ENCODE measurements around the gene MTHFS.
A peak's percentile ranks its signal among the peaks of the same experiment; 100 is the strongest.
"Not testable (repeated sequence)": the region's sequence is repeated elsewhere in the genome, so short reads cannot be mapped to it uniquely, and the experiment has no call there.

Gene MTHFS

DNA sequence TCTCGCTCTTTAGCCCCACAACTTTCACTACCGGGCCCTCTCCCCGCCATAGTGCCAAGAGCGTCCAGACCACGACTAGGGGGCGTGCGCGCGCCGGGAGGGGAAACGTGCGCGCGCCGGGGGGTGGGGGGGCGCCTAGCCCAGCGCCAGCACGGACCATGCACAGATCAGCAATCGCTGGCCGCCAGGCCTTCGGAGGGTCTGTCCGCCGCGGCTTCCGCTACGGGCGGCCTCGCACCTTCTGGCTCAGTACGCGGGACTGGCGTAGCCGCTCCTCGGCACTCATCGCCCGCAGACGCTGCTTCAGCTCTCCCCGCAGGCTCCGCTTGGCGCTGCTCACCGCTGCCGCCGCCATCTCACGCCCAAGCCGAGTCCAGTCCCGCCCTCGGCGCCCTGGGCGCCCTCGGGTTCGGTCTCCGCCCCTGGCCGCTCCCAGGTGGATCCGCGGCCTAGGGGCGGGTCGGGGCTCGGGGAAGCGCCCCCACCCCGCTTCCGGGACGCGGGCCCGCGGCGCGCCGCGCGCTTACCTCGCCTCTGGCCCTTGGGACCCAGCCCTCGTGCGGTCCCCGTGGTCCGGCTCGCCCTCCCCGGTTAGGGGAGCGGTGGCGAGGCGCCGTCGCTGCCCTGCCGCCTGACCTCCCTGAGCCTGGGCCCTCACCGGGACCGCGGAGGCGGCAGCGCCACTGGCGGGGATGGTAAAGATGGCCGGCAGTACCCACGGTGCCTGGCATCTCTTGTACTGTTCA lies at the start of gene MTHFS:
MTHFS (minus strand) TSS at position 381 of the 746 bp plus-strand sequence; CDS start at position 355, 26 bp downstream.
- DNase-seq = peak; percentile 66

DNA sequence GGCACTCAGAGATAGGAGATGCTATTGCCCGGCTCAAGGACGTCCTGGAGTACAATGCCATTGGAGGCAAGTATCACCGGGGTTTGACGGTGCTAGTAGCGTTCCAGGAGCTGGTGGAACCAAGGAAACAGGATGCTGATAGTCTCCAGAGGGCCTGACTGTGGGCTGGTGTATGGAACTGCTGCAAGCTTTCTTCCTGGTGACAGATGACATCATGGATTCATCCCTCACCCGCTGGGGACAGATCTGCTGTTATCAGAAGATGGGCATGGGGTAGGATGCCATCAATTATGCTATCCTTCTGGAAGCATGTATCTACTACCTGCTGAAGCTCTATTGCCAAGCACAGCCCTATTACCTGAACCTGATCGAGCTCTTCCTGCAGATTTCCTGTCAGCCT lies 47.8 kb upstream of the MTHFS start:
- no peak for DNase-seq

DNA sequence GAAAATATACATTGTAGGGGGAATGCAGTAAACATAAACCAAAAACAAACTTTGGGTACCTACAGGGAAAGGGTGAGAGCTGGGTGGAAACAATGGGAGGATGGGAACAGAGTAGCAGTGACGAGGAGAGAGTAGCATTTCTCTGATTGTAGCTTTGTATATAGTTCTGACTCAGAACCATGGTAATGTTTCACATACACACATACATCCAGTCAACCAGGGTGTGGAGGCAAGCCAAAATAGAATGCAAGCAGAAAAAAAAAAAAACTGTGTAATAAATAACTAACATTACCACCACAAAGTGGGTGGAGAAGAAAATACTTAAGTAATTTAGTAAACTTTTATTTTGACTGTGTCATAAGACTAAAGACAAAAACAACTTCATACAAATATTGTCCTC lies 47.0 kb upstream of the MTHFS start:
- no peak for DNase-seq

DNA sequence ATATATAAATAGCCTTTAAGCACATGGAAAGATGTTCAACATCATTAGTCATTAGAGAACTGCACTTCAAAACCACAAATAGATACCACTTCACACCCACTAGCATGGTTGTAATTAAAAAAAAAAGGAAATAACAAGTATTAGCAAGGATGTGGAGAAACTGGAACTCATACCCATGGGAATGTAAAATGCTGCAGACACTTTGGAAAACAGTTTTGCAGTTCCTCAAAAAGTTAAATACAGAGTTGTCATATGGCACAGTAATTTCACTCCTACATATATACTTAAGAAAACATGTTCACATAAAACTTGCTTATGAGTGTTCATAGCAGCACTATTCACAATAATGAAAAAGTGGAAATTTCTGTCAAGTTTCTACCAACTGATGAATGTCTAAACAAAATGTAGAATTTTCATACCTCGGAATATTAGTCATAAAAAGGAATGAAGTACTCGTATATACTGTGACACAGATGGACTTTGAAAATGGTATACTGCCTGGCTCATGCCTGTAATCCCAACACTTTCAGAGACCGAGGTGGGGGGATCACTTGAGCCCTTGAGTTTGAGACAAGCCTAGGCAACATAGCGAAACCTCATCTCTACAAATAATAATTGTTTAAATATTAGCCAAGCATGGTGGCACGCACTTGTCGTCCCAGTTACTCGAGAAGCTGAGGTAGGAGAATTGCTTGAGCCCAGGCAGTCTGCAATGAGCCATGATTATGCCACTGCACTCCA lies 46.1 kb upstream of the MTHFS start:
- DNase-seq = no peak

DNA sequence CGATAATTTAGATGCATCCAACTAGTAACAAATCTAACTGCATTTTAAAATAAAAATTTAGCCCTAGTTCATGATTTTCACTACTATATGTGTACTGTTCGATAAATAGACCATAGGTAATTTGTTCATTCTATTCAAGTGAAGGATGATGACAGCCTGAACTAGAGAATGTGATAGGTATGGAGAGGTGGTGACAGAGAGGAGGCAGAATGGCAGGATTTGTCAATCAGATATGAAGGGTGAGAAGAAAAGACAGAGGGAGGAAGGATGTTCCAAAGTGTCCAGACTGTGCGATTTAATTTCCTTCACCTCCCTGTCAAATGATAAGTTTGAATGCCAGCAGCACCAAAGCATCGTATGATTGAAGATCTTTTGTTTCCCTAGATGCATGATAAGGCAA lies 42.6 kb upstream of the MTHFS start:
- no peak for DNase-seq

DNA sequence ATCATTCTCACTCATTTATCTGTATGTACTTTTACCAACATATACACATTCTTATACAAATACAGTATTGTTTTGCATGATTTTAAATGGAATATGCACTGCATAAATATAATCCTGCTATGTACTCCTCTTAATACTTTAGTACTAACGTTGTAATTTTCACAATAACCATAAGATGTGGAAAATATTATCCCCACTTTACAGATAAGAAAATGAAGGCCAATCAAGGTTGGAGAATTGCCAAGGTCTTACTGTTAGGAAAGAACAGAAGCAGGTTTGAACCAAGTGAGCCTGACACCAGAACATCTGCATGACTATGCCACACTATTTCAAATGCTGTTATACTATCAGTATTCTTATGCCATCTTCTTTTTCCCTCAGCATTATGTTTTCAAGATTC lies 41.3 kb upstream of the MTHFS start:
- no peak for DNase-seq

DNA sequence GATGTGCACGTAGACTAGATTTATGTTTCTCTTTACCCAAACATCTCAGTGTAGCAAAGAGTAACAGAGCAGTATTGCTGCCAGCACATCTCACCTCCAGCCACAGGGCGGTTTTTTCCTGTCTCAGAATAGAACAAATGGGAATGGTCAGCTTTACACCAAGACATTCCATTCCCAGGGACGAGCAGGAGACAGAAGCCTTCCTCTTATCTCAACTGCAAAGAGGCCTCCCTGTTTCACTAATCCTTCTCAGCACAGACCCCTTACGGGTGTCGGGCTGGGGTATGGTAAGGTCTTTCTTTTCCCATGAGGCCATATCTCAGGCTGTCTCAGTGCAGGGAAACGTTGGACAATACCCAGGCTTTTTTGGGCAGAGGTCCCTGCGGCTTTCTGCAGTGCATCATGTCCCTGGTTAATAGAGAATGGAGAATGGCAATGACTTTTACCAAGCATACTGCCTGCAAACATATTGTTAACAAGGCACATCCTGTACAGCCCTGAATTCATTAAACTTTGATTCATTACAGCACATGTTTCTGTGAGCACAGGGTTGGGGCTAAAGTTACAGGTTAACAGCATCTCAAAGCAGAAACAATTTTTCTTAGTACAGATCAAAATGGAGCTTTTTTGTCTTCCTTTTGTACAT lies 38.9 kb upstream of the MTHFS start:
- not testable (repeated sequence) for DNase-seq

DNA sequence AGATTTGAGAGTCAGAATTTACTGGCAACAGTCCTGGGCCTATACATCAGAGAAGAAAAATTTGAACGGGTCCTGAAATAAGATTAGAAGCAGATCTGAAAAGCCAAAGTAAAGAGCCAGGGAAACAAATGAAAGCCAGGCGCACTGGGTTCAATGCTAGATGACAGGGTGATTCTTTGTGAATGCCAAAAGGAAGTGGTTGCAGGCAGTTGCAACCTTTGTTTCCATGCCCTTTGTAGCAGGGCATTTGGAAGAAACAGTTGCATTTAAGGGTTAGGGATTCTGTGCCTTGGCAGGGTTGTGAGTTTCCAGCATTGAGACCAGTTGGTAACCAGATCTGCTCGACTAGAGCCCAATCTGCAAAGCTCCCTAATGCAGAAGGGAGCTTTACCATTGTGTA lies 36.4 kb upstream of the MTHFS start:
- no peak for DNase-seq

DNA sequence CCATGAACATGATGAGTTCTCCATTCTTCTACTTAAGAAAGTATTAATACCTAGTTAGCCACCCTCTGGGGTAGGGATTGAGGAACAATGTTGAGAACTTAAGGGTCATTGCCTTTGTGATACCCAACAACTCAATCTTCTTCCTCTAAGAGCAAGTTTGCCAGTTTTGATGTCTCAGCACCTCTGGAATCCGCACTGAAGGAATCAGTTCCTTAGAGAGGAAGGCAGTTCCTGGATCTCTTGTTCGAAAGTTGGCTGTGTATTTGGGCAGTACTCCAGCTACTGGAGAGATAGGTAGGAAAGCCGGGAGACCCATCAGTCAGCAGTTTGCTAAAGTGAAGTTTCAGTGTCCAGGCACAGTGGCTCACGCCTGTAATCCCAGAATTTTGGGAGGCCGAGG lies 35.6 kb upstream of the MTHFS start:
- no peak for DNase-seq

DNA sequence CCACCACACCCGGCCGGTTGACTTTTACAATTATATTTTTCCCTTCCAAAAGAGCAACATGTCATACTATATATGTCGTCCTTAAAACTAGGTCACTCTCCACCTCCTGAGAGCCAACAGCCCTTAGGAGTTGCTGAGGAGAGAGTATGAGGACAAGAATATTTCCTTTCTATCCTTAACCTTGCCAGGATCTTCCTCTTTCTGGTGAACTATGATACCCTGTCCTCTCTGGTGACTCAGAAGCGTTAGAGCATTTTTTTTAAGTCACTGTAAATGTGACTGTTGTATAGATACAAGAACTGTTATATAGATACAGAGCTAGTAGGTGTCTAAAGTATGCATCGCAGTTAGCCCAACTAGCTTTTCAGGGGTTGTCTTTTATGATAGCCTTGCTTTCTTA lies 33.7 kb upstream of the MTHFS start:
- no peak for DNase-seq

DNA sequence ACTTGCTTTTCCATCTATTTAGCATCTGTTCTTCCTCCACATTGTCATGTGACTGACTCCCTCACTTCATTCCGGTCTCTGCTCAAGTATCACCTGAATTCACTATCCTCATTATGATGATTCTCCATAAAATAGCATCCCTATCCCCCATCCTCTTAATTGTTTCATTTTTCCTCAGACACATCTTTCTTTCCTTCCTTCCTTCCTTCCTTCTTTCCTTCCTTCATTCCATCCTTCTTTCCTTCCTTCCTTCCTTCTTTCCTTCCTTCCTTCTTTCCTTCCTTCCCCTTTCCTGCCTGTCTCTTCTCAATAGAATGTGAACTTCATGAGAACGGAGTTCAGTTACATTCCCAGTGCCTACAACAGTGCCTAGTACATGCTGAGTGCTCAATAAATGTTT lies 32.6 kb upstream of the MTHFS start:
- no peak for DNase-seq

DNA sequence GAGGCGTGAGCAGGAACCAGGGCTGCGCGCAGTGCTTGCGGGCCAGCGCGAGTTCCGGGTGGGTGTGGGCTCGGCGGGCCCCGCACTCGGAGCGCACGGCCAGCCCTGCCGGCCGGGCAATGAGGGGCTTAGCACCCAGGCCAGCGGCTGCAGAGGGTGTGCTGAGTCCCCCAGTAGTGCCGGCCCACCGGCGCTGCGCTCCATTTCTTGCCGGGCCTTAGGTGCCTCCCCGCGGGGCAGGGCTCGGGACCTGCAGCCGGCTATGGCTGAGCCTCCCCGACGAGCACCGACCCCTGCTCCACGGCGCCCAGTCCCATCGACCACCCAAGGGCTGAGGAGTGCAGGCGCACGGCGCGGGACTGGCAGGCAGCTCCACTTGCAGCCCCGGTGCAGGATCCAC lies 29.3 kb upstream of the MTHFS start:
- not testable (repeated sequence) for DNase-seq

DNA sequence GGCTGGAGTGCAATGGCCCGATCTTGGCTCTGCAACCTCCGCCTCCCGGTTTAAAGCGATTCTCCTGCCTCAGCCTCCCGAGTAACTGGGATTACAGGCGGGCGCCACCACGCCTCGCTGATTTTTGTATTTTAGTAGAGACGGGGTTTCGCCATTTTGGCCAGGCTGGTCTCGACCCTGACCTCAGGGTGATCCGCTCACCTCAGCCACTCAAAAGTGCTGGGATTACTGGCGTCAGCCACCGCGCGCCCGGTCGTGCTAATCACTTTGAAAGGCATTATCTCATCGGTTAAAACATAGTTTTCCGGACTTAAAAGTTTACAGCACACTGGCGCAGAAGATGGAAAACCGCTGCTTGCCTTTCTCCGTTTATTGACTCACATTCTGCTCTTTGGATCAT lies 27.6 kb upstream of the MTHFS start:
- no peak for DNase-seq

DNA sequence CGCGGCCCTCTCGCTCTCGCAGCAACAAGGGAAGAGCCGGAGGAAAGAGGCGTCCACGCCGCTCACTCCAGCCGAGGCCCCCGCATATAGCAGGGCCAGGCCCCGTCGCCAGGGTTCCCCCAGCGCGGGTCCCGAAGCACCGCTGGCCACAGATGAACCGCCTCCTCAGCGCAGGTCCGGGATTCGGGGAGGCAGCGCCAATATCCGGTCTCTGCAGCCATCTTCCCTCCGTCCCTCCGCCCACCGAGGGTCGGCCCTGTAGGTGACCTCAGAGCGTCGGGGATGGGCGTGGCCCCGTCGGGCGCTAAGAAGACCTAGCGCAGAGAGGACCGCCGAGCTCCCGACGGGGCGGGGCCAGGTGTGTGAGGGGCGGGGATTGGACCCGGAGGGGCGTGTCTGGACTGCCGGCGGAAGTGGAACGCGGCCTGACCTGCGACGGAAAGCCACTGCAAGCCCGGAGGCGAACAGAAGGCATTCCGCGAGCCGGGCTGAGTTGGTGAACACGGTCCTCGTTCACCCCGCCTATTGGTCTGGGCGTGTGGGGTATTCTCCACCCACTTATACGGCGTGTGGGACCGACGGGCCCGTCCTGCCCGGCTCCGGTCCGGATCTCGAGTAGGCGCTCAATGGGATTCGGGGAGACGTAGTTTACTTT lies 26.8 kb upstream of the MTHFS start:
- DNase-seq = peak; percentile 97

DNA sequence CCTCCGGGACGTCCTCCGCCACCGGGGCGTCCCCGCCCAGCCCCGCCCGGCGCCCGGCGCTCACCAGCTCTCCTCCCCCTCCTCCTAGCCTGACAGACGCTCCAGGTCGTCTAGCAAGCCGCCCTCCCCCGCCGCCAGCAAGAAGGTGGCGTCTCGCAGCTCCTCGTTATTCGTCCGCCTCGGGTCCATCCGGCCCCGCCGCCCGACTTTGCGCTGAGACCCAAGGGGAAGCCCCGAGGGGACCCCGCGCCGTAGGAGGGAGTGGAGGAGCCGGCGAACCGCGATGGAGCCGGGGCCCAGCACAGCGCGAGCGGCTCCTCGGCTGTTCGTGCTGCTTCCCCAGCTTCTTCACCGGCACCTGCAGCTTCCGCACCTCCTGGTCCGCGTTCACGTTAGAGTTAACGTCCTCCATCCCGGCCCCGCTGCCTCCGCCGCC lies 26.3 kb upstream of the MTHFS start:
- peak; percentile 63 for DNase-seq

DNA sequence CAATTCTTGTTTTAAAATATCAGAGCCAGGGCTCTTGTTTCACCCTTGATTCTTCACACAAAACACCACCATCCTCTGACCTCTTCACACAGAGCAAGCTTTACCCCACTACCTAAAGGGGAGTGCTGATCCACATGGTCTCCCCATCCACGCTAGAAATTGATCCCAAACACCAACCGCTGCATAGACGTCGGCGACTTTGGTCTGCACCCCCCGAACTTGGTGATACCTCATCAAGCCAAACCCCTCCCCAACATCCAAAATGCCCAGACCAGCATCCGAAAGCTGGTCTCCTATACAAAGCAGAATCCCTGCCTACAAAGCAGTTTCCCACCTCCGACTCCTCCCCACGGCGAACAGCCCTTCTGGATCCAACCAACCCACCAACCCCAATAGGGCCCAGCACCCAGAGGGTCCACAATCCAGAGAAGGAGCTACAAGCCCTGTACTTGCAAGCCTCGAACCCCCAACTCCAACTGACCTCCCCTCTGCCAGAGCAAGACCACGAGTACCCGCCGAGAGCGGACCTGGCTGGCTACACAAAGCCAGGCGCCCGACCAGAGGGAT lies 25.8 kb upstream of the MTHFS start:
- DNase-seq = no peak

DNA sequence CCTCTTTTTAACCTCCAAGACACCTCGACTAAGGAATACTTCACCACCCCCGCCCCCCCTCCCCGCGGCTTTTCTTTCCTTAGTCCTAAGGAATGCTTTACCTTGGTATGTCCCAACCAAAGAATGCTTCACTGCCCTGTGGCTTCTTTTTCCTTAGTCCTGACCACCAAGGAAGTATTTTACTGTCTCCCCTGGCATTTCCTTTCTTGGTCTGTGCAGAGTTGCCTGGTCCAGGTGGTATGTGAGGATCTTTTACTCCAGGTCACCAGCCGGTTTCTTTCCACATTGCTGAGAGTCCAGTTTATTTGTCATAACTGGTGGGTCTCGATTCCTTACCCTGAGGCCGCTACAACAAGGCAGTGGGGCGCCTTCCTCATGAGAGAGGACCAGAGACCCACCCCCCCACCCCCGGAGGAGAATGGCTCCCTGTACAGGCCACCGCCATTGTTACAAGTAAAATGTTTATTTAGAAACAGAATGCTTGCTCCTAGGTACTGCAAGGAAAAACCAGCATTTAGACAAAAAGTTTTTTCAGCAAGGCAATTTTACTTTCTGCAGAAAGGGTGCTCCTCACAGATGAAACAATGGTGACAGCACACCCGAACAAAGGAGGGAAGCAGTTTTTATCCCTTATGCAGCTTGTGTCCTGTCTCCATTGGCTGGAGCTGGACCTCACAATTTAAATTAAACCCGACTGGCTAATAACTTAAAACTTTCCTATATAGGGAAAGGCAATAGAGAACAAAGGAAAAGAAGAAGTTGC lies 23.1 kb upstream of the MTHFS start:
- DNase-seq = no peak

DNA sequence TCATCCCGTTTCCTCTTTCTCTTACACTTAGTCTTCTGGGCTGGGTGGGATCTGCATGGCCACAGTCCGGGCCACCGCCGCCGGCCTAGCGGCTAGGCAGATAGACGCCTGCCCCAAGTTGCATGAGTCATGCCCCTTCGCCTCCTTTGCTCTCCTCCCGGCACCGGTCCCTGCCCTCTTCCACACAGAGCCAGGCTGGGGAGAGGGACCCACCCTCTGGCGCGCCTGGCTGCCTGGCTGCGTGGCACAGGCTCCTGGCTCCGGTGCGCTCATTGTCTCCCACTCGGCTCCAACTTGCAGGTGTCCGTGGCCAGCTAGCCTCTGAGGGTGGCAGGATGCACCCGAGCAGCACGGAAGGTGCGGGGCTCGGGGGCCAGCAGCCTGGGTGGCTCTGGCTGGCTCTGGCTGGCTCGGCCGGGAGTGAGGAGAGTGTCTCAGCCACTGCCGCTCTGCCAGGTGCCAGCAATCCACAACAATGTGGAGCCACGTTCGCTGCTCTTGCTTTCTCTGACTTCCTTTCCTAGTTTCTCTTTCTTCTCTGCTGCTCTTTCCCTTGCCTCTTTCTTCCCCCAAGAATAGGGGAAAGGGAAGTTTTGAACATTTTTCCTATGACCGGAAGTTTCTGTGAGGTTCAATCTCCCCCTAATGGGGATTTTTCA lies 22.4 kb upstream of the MTHFS start:
- DNase-seq = no peak

DNA sequence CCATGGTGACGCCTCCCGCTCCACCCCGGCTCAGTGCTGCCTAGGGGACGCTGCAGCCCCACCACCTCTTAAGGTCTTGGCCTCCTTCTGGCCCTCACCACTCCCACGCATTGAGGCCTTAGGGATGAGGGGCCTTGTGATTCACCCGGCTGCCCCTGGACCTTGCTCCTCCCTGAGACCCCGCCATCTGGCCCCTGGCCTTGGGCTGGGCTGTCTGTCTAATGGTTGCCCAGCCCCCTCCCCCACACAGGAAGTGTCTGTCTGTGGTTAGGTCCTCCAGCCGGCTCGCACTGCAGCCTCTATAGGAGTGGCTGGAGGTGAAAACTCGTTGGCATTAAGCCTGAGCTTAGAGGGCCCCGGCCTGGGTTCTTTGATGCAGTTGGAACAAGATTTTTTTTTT lies 21.5 kb upstream of the MTHFS start:
- DNase-seq = no peak

DNA sequence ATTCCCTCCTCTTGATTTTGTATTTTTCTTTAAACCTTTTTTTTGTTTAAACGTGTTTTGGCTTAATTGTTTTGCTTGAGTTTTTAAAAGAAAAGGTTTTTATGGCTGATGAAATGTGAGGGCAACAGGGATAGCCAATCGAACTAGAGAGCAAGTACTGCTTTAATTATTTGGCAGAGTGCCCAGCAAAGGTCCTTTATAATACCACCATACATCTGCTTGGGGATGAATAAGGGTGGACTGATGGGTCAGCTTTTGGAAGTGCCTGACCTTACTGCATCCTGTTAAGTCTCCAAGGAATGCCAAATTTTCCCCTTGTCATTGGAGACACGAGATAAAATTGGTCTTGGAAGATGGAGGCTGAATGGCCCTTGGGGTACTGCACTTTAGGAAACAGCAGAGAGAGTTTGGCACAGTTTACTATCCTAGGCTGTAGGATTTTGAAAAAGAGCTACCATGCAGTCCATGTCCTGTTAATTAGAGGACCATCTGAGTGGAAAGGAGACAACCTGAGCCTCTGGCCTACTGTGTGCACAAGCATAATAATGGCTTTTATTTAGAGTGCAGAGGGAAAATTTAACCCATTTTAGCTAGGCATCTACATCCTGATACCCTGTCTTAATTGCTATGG lies 19.8 kb upstream of the MTHFS start:
- no peak for DNase-seq

DNA sequence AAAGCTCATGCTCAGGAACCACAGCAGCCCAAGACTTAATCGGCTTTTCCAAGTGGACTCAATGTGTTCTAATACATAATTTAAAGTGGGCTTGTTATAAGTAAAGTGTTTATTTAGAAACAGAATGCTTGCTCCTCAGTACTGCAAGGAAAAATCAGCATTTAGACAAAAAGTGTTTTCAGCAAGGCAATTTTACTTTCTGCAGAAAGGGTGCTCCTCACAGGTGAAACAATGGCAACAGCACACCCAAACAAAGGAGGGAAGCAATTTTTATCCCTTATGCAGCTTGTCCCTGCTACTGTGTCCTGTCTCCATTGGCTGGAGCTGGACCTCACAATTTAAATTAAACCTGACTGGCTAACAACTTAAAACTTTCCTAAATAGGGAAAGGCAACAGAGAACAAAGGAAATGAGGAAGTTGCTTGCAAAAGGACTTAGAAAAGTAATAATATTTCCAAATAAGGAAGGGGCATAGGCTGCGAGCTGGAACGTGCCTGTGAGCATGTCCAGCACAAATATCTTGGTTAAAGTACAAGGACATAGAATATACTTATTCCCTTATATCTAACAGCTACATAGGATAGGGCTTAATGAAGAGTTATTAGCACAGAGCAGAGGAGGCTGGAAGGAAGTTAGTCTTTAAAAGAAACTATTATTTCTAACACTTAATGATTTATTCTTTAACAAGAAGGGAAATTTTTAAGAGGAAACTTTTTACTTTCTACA lies 19.1 kb upstream of the MTHFS start:
- DNase-seq = not testable (repeated sequence)

Data from stimulated activated CD4-positive, alpha-beta T cell treated with anti-CD3 and anti-CD28 coated beads, Interleukin-12 subunit alpha, Interleukin-12 subunit beta, amount 100 ng/mL, for 4 hours (primary cell).